Measurements from ENCODE around the gene ARID1B.

The ARID1B gene

DNA sequence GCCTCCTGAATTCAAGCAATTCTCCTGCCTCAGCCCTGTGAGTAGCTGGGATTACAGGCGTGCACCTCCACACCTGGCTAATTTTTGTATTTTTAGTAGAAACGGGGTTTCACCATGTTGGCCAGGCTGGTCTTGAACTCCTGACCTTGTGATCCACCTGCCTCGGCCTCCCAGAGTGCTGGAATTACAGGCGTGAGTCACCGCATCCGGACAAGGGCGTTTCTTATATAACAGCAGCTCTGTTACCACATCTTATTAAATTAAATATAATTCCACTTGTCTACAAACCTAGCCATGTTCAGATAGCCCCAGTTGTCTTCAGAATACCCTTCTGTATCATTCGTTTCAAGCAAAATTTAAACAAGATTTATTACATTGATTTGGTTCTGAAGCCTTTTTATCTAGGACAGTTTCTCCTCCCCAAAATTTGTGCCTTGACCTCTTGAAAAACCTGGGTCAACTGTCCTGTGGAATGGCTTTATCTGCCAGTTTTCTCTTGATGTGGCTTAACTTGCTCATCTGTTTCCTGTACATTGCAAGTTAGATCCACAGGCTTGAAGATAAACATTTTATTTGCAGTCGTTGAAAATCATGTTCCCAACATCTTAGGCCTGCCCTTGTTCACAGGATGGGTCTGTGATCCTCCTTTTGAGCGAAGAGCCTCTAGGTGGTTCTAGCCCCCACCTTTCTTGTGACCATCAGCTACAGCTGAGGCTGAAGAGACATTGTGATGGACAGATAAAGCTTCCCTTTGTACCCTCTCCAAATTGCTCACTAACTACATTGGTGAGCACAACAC lies 132.2 kb downstream of the ARID1B start:
- ChIA-PET CTCF (interaction anchor here (0.6 kb wide), 1 partner anchor 76 kb away, joined by 4 read pairs; no protein-coding TSS in a partner anchor), POLR2A (interaction anchor here (1.2 kb wide), 1 partner anchor 17 kb away, joined by 3 read pairs; no protein-coding TSS in a partner anchor)
- Histone ChIP-seq H3K4me1 (ENCODE audit: control insufficient read depth, insufficient read depth, low read length) (peaks cover 16% of the 10 kb centered on the region), H3K36me3 (ENCODE audit: control insufficient read depth in 2 of 2, insufficient read depth in 1 of 2, low read length in 2 of 2) (no peaks in the 10 kb centered on the region), H3K27ac (ENCODE audit: extremely low read depth, low read depth, low read length) (no peak overlapping the region), H3K9me3 (ENCODE audit: control insufficient read depth, insufficient read depth, low read depth, low read length) (no peaks in the 10 kb centered on the region), H3K4me3 (ENCODE audit: low read depth, low read length) (no peak overlapping the region)
- TF ChIP-seq ZNF202 (tag by site-specific recombination; IDR thresholded peaks at IDR 0.05; ENCODE audit: borderline replicate concordance) (no peak), ZNF664 (tag by site-specific recombination; IDR thresholded peaks at IDR 0.05) (no peak), ZNF223 (tag by site-specific recombination; IDR thresholded peaks at IDR 0.05) (no peak), ZNF138 (tag by site-specific recombination; IDR thresholded peaks at IDR 0.05; ENCODE audit: borderline replicate concordance) (no peak), IKZF3 (tag by site-specific recombination; IDR thresholded peaks at IDR 0.05) (no peak), BCL11A (tag by site-specific recombination; IDR thresholded peaks at IDR 0.05; ENCODE audit: low read depth) (no peak), ZNF549 (tag by site-specific recombination; IDR thresholded peaks at IDR 0.05) (no peak), GLI2 (tag by site-specific recombination; IDR thresholded peaks at IDR 0.05; ENCODE audit: borderline replicate concordance, low read depth) (no peak)
- TF ChIP-seq, protein P1, sequence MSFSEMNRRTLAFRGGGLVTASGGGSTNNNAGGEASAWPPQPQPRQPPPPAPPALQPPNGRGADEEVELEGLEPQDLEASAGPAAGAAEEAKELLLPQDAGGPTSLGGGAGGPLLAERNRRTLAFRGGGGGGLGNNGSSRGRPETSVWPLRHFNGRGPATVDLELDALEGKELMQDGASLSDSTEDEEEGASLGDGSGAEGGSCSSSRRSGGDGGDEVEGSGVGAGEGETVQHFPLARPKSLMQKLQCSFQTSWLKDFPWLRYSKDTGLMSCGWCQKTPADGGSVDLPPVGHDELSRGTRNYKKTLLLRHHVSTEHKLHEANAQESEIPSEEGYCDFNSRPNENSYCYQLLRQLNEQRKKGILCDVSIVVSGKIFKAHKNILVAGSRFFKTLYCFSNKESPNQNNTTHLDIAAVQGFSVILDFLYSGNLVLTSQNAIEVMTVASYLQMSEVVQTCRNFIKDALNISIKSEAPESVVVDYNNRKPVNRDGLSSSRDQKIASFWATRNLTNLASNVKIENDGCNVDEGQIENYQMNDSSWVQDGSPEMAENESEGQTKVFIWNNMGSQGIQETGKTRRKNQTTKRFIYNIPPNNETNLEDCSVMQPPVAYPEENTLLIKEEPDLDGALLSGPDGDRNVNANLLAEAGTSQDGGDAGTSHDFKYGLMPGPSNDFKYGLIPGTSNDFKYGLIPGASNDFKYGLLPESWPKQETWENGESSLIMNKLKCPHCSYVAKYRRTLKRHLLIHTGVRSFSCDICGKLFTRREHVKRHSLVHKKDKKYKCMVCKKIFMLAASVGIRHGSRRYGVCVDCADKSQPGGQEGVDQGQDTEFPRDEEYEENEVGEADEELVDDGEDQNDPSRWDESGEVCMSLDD (tag by site-specific recombination; IDR thresholded peaks at IDR 0.05): no peak
- TF ChIP-seq, protein P2, sequence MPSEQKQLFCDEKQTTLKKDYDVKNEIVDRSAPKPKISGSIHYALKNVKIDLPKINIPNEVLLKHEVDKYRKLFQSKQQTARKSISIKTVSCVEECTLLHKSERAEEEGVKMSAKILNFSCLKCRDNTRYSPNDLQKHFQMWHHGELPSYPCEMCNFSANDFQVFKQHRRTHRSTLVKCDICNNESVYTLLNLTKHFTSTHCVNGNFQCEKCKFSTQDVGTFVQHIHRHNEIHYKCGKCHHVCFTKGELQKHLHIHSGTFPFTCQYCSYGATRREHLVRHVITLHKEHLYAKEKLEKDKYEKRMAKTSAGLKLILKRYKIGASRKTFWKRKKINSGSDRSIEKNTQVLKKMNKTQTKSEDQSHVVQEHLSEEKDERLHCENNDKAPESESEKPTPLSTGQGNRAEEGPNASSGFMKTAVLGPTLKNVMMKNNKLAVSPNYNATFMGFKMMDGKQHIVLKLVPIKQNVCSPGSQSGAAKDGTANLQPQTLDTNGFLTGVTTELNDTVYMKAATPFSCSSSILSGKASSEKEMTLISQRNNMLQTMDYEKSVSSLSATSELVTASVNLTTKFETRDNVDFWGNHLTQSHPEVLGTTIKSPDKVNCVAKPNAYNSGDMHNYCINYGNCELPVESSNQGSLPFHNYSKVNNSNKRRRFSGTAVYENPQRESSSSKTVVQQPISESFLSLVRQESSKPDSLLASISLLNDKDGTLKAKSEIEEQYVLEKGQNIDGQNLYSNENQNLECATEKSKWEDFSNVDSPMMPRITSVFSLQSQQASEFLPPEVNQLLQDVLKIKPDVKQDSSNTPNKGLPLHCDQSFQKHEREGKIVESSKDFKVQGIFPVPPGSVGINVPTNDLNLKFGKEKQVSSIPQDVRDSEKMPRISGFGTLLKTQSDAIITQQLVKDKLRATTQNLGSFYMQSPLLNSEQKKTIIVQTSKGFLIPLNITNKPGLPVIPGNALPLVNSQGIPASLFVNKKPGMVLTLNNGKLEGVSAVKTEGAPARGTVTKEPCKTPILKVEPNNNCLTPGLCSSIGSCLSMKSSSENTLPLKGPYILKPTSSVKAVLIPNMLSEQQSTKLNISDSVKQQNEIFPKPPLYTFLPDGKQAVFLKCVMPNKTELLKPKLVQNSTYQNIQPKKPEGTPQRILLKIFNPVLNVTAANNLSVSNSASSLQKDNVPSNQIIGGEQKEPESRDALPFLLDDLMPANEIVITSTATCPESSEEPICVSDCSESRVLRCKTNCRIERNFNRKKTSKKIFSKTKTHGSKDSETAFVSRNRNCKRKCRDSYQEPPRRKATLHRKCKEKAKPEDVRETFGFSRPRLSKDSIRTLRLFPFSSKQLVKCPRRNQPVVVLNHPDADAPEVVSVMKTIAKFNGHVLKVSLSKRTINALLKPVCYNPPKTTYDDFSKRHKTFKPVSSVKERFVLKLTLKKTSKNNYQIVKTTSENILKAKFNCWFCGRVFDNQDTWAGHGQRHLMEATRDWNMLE (tag by site-specific recombination; conservative IDR thresholded peaks at IDR 0.05; ENCODE audit: low read depth): no peak

DNA sequence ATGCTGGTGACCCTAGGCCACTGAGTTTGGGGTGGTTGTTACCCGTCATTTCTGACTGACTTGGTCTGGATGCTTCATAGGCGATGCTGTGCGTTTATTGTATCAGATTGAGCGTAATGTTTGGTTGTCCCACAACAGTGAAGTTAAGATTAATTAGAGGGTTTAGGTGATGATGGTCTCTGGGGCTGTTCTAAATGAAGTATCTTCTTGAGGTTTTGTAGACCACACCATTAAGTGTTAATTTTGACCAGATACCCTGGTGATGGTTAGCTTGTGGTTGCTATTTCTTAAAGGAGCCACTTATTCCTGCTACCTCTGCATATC lies 132.8 kb downstream of the ARID1B start:
- H3K36me3 ChIP-seq (ENCODE audit: control insufficient read depth in 2 of 2, insufficient read depth in 1 of 2, low read length in 2 of 2): no peaks in the 10 kb centered on the region
- H3K27ac ChIP-seq (ENCODE audit: extremely low read depth, low read depth, low read length): no peak overlapping the region
- POLR2A ChIA-PET: interaction anchor here (1.2 kb wide), 1 partner anchor 16 kb away, joined by 3 read pairs; no protein-coding TSS in a partner anchor
- TF ChIP-seq ZNF133 (tag by site-specific recombination; IDR thresholded peaks at IDR 0.05) (peak; percentile 62; the same call in 1 of the 2 replicates), ZNF311 (tag by site-specific recombination; IDR thresholded peaks at IDR 0.05; ENCODE audit: borderline replicate concordance) (no peak)
- H3K4me3 ChIP-seq (ENCODE audit: low read depth, low read length): no peak overlapping the region
- no peaks in the 10 kb centered on the region for H3K9me3 ChIP-seq (ENCODE audit: control insufficient read depth, insufficient read depth, low read depth, low read length)
- peaks cover 16% of the 10 kb centered on the region for H3K4me1 ChIP-seq (ENCODE audit: control insufficient read depth, insufficient read depth, low read length)
- CTCF ChIA-PET: no interaction called here

DNA sequence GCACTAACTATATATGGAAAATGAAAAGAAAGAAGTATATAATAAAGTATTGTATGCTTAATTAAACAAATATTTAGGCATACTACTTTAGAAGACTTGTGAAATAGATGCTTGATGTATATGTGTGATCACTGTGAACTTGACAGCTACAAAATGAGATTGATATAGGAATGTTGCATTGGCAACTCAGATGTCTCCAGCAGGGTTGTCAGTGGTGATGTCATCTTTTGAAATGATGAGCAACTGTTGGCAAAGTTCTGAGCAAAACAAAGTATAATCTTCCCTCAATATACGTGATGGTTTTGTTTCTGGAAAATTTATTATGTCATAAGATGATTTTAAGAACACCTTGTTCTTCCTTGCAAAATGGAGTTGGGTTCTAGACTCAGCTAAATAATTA lies 133.8 kb downstream of the ARID1B start:
- Histone ChIP-seq H3K27ac (ENCODE audit: extremely low read depth, low read depth, low read length) (no peak overlapping the region), H3K4me1 (ENCODE audit: control insufficient read depth, insufficient read depth, low read length) (peaks cover 8% of the 10 kb centered on the region; the same call in 1 of the 2 replicates), H3K4me3 (ENCODE audit: low read depth, low read length) (no peak overlapping the region), H3K36me3 (ENCODE audit: control insufficient read depth in 2 of 2, insufficient read depth in 1 of 2, low read length in 2 of 2) (no peaks in the 10 kb centered on the region), H3K9me3 (ENCODE audit: control insufficient read depth, insufficient read depth, low read depth, low read length) (no peaks in the 10 kb centered on the region)
- ChIA-PET POLR2A (interaction anchor here (1.2 kb wide), 1 partner anchor 15 kb away, joined by 3 read pairs; no protein-coding TSS in a partner anchor), CTCF (interaction anchor here (0.6 kb wide), 1 partner anchor 44 kb away, joined by 5 read pairs; no protein-coding TSS in a partner anchor)
- no peak for TF ChIP-seq PRDM1 (tag by site-specific recombination; IDR thresholded peaks at IDR 0.05)
- TF ChIP-seq YY1 (tag by site-specific recombination; IDR thresholded peaks at IDR 0.05): no peak
- no peak for TF ChIP-seq MZF1 (tag by site-specific recombination; IDR thresholded peaks at IDR 0.05; ENCODE audit: borderline replicate concordance)
- no peak for TF ChIP-seq ZNF664 (tag by site-specific recombination; IDR thresholded peaks at IDR 0.05)
- no peak for TF ChIP-seq ZNF354C (tag by site-specific recombination; IDR thresholded peaks at IDR 0.05; ENCODE audit: borderline replicate concordance, low read depth)
- no peak for TF ChIP-seq ZNF600 (tag by site-specific recombination; IDR thresholded peaks at IDR 0.05)
- TF ChIP-seq, protein P3, sequence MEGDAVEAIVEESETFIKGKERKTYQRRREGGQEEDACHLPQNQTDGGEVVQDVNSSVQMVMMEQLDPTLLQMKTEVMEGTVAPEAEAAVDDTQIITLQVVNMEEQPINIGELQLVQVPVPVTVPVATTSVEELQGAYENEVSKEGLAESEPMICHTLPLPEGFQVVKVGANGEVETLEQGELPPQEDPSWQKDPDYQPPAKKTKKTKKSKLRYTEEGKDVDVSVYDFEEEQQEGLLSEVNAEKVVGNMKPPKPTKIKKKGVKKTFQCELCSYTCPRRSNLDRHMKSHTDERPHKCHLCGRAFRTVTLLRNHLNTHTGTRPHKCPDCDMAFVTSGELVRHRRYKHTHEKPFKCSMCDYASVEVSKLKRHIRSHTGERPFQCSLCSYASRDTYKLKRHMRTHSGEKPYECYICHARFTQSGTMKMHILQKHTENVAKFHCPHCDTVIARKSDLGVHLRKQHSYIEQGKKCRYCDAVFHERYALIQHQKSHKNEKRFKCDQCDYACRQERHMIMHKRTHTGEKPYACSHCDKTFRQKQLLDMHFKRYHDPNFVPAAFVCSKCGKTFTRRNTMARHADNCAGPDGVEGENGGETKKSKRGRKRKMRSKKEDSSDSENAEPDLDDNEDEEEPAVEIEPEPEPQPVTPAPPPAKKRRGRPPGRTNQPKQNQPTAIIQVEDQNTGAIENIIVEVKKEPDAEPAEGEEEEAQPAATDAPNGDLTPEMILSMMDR (tag by site-specific recombination; IDR thresholded peaks at IDR 0.05): no peak

Data from HEK293 (cell line).